Stimulated activated naive CD4-positive, alpha-beta T cell treated with Interleukin-2 at 50 U/mL for 16 hours (primary cell): ENCODE measurements around the gene STMN1.

Experiments used
- DNase-seq: peaks from one replicate; lab custom pipeline; 2025; lab: John Stamatoyannopoulos, UW

Gene STMN1

GRCh38 chr1:25891606-25892005 lies 14.6 kb downstream of the STMN1 start:
- no peak for DNase-seq

- no peak for DNase-seq
Observed at GRCh38 chr1:25890239-25891034, 15.8 kb downstream of the STMN1 start.

GRCh38 chr1:25889470-25889869 lies 16.7 kb downstream of the STMN1 start:
- DNase-seq = no peak

- no peak for DNase-seq
Observed at GRCh38 chr1:25888426-25888987, 17.7 kb downstream of the STMN1 start.

- no peak for DNase-seq
Observed at GRCh38 chr1:25885602-25886001, 20.6 kb downstream of the STMN1 start.

- DNase-seq = no peak
Observed at GRCh38 chr1:25881266-25881665, 25.0 kb downstream of the STMN1 start.

- DNase-seq = no peak
Observed at GRCh38 chr1:25880518-25880917, 25.7 kb downstream of the STMN1 start.

- no peak for DNase-seq
Observed at GRCh38 chr1:25879675-25880074, 26.5 kb downstream of the STMN1 start.

- no peak for DNase-seq
Observed at GRCh38 chr1:25878690-25879089, 27.5 kb downstream of the STMN1 start.

GRCh38 chr1:25877155-25877554 lies 29.1 kb downstream of the STMN1 start:
- DNase-seq = no peak

- DNase-seq = no peak
Observed at GRCh38 chr1:25876693-25877077, 29.5 kb downstream of the STMN1 start.

- DNase-seq = no peak
Observed at GRCh38 chr1:25875856-25876692, 30.1 kb downstream of the STMN1 start.

- peak; percentile 61 for DNase-seq
Observed at GRCh38 chr1:25875154-25875855, 30.9 kb downstream of the STMN1 start, which contains the start of gene PAQR7. Gene PAQR7 (minus strand): TSS chr1:25875708. CDS start chr1:25863839, 11,869 bp downstream.

GRCh38 chr1:25874635-25875153 lies 31.5 kb downstream of the STMN1 start:
- DNase-seq = no peak

GRCh38 chr1:25874209-25874608 lies 32.0 kb downstream of the STMN1 start:
- no peak for DNase-seq

GRCh38 chr1:25873120-25873519 lies 33.1 kb downstream of the STMN1 start:
- no peak for DNase-seq

GRCh38 chr1:25872713-25873112 lies 33.5 kb downstream of the STMN1 start:
- DNase-seq = no peak

- DNase-seq = no peak
Observed at GRCh38 chr1:25871704-25872494, 34.3 kb downstream of the STMN1 start.

GRCh38 chr1:25871086-25871703 lies 35.0 kb downstream of the STMN1 start:
- no peak for DNase-seq

GRCh38 chr1:25870614-25871013 lies 35.6 kb downstream of the STMN1 start:
- no peak for DNase-seq
